ENCODE results near the gene JARID2.

JARID2 gene

GRCh38 chr6:15392182-15392581 is 146.3 kb downstream of the JARID2 start:
- Histone ChIP-seq H3K79me2 (ENCODE audit: insufficient read depth, low read length) (no peaks in the 10 kb centered on the region), H3K27me3 (ENCODE audit: insufficient read depth, low read length) (no peaks in the 10 kb centered on the region), H3K36me3 (ENCODE audit: insufficient read depth, low read length) (no peaks in the 10 kb centered on the region), H3F3A (ENCODE audit: insufficient read depth, low read length) (no peaks in the 10 kb centered on the region), H3K9me2 (ENCODE audit: low read depth, low read length) (no peaks in the 10 kb centered on the region), H3K9me3 (ENCODE audit: low read length) (no peaks in the 10 kb centered on the region), H3K4me1 (ENCODE audit: insufficient read depth, low read length, severe bottlenecking) (no peaks in the 10 kb centered on the region), H3K27ac (ENCODE audit: low read depth, low read length, poor library complexity, severe bottlenecking) (no peak overlapping the region), H3K4me3 (ENCODE audit: low read depth, low read length, poor library complexity, severe bottlenecking) (no peak overlapping the region), H3K9ac (ENCODE audit: low read length) (no peak overlapping the region), H4K20me1 (ENCODE audit: insufficient read depth, low read length) (no peaks in the 10 kb centered on the region), H2AFZ (ENCODE audit: low read length) (no peak overlapping the region), H3K4me2 (ENCODE audit: low read length) (no peak overlapping the region)
- no peak for TF ChIP-seq CTCF (IDR thresholded peaks at IDR 0.05; ENCODE audit: low read length)
- TF ChIP-seq EZH2 (IDR thresholded peaks at IDR 0.05; ENCODE audit: borderline replicate concordance, low read length) = no peak

- Histone ChIP-seq H3K79me2 (ENCODE audit: insufficient read depth, low read length) (no peaks in the 10 kb centered on the region), H3K4me1 (ENCODE audit: insufficient read depth, low read length, severe bottlenecking) (no peaks in the 10 kb centered on the region), H3K9me2 (ENCODE audit: low read depth, low read length) (no peaks in the 10 kb centered on the region)
Observed at GRCh38 chr6:15393605-15394004, 147.7 kb downstream of the JARID2 start.

GRCh38 chr6:15395087-15395486 is 149.2 kb downstream of the JARID2 start:
- TF ChIP-seq CTCF (IDR thresholded peaks at IDR 0.05; ENCODE audit: low read length) (no peak), EZH2 (IDR thresholded peaks at IDR 0.05; ENCODE audit: borderline replicate concordance, low read length) (no peak)
- no peaks in the 10 kb centered on the region for H3K9me3 ChIP-seq (ENCODE audit: low read length)
- no peaks in the 10 kb centered on the region for H3K36me3 ChIP-seq (ENCODE audit: insufficient read depth, low read length)
- no peaks in the 10 kb centered on the region for H4K20me1 ChIP-seq (ENCODE audit: insufficient read depth, low read length)
- no peak overlapping the region for H3K4me3 ChIP-seq (ENCODE audit: low read depth, low read length, poor library complexity, severe bottlenecking)
- no peaks in the 10 kb centered on the region for H3K27me3 ChIP-seq (ENCODE audit: insufficient read depth, low read length)
- H3K79me2 ChIP-seq (ENCODE audit: insufficient read depth, low read length) = no peaks in the 10 kb centered on the region
- H3K4me2 ChIP-seq (ENCODE audit: low read length) = no peak overlapping the region
- no peak overlapping the region for H3K9ac ChIP-seq (ENCODE audit: low read length)
- H3K27ac ChIP-seq (ENCODE audit: low read depth, low read length, poor library complexity, severe bottlenecking) = no peak overlapping the region
- no peaks in the 10 kb centered on the region for H3K4me1 ChIP-seq (ENCODE audit: insufficient read depth, low read length, severe bottlenecking)
- no peak overlapping the region for H2AFZ ChIP-seq (ENCODE audit: low read length)
- no peaks in the 10 kb centered on the region for H3F3A ChIP-seq (ENCODE audit: insufficient read depth, low read length)
- H3K9me2 ChIP-seq (ENCODE audit: low read depth, low read length) = no peaks in the 10 kb centered on the region

More at GRCh38 chr6:15393605-15394004, 147.7 kb downstream of the JARID2 start:
- Histone ChIP-seq H4K20me1 (ENCODE audit: insufficient read depth, low read length) (no peaks in the 10 kb centered on the region), H3K27me3 (ENCODE audit: insufficient read depth, low read length) (no peaks in the 10 kb centered on the region), H3K9me3 (ENCODE audit: low read length) (no peaks in the 10 kb centered on the region), H3K27ac (ENCODE audit: low read depth, low read length, poor library complexity, severe bottlenecking) (no peak overlapping the region), H3K36me3 (ENCODE audit: insufficient read depth, low read length) (no peaks in the 10 kb centered on the region), H2AFZ (ENCODE audit: low read length) (no peak overlapping the region), H3K4me2 (ENCODE audit: low read length) (no peak overlapping the region), H3K9ac (ENCODE audit: low read length) (no peak overlapping the region), H3F3A (ENCODE audit: insufficient read depth, low read length) (no peaks in the 10 kb centered on the region), H3K4me3 (ENCODE audit: low read depth, low read length, poor library complexity, severe bottlenecking) (no peak overlapping the region)
- TF ChIP-seq EZH2 (IDR thresholded peaks at IDR 0.05; ENCODE audit: borderline replicate concordance, low read length) = no peak
- TF ChIP-seq CTCF (IDR thresholded peaks at IDR 0.05; ENCODE audit: low read length) = no peak

Measured in OCI-LY1 (cell line).